ENCODE results near the gene HDAC4.

DNA sequence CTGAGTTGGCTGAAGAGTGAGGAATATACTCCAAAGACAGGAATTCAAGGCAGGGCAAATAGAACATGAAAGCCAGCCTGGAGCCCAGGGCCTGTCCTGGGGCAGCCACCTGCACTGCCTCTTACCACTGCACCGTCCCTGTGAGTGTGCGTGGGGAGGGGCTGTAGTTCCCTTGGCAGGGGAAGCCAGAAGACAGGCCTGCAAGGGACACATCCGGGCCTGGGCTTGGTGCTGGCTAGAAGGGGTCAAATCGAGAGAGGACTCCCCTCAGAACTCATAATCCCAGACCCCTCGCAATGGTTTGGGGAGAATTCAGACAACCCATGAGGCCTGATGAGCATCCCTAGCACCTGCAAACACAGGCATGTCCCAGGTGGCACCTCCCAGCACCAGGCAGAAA lies 87.0 kb downstream of the HDAC4 start:
- TF ChIP-seq EP300 (IDR thresholded peaks at IDR 0.05; ENCODE audit: borderline replicate concordance in 1 of 2, low read depth in 2 of 2, low read length in 2 of 2), result no peak
- TF ChIP-seq, protein P1, sequence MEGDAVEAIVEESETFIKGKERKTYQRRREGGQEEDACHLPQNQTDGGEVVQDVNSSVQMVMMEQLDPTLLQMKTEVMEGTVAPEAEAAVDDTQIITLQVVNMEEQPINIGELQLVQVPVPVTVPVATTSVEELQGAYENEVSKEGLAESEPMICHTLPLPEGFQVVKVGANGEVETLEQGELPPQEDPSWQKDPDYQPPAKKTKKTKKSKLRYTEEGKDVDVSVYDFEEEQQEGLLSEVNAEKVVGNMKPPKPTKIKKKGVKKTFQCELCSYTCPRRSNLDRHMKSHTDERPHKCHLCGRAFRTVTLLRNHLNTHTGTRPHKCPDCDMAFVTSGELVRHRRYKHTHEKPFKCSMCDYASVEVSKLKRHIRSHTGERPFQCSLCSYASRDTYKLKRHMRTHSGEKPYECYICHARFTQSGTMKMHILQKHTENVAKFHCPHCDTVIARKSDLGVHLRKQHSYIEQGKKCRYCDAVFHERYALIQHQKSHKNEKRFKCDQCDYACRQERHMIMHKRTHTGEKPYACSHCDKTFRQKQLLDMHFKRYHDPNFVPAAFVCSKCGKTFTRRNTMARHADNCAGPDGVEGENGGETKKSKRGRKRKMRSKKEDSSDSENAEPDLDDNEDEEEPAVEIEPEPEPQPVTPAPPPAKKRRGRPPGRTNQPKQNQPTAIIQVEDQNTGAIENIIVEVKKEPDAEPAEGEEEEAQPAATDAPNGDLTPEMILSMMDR (IDR thresholded peaks at IDR 0.05; ENCODE audit: control extremely low read depth in 1 of 3, insufficient read depth in 1 of 3, low read depth in 1 of 3, low read length in 3 of 3), result no peak

Data from H1 (cell line).